HG02623 (cell line): ENCODE data around the gene LNPK.
"Not testable (repeated sequence)": the region's sequence is repeated elsewhere in the genome, so short reads cannot be mapped to it uniquely, and the experiment has no call there.

ENCODE experiments used
- ATAC-seq: cut with Tn5 transposase; IDR thresholded peaks from one replicate; pipeline ENCODE4 v1.9.1; 2021; ENCODE audit warnings: moderate library complexity; ENCODE audit not compliant: unreplicated experiment

LNPK gene

GRCh38 chr2:176001916-176002687, at the start of gene LNPK:
TSS of gene LNPK (minus strand) at chr2:176002267. CDS start at chr2:175995584, 6,683 bp downstream.
- ATAC-seq: peak; percentile 91

GRCh38 chr2:176039375-176039774, 37.3 kb upstream of the LNPK start:
- no peak for ATAC-seq

- no peak for ATAC-seq
Observed at GRCh38 chr2:176038694-176039093, 36.6 kb upstream of the LNPK start.

DNA sequence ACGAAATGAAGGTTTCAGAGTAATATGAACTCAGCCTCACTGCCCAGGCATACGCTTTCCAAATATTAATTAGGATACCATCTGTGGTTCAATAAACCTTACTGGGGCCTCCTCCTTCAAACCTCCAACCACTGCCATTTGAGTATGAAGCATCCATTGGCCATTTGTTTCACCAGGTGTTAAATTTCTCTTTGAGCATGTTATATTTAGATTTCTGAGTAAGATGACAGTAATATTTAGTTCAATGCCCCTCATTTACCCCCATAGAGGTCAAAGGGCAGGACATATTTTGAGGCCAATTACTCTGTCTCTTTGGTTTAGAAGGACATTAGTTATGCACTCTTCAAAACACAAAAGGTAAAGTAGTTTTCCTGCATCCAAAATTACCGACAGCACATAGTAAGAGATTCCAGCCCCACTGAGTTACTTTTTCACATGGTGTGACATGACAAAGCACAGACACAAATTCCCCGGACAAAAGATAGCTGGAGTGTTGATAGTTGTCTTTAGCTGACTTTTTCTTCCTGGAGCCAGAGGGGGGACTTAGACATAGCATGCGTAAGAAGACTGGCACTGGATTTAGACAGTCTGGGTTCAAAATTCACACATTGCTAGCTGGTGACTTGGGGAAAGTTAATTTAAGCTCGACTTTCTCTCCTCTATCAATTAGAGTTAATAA, 33.1 kb upstream of the LNPK start:
- no peak for ATAC-seq

GRCh38 chr2:176027806-176028205, 25.7 kb upstream of the LNPK start:
- ATAC-seq: no peak

DNA sequence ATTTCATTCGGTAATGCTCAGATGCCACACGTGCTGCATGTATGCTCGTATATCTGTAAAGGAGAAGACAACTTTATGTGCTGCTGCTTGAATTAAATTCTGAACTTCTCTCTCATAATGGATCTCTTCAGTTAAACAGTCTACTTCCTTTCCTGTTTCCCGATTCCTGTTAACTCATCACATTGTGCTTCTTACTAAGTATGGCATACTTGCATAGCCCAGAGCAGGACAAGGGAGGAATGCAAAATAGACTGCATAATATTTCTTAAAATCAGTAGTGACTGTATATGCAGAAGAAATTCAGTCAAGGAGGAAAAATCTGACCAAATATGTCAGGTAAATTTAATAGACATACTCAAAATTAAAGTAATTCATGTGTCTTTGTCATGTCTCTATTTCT, 23.9 kb upstream of the LNPK start:
- no peak for ATAC-seq

GRCh38 chr2:176024083-176024482, 22.0 kb upstream of the LNPK start:
- no peak for ATAC-seq

DNA sequence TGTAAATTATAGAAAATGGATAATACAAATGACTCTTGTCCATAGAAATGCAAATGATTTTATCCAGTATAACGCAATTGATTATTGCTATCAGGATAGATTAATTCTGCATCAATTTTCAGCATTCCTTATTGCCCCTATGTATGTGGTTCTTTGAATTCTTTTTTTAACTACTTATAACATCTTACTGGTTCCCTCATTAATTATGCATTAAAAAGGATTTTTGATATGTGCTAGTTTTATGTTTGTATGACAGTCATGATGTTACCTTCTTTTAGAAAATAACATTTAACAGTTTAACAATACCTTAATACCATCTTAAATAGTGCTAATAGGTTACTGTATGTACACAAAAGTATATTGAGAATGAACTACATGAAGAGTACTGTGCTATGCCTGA, 20.0 kb upstream of the LNPK start:
- ATAC-seq: no peak

GRCh38 chr2:176020400-176020799, 18.3 kb upstream of the LNPK start:
- no peak for ATAC-seq

DNA sequence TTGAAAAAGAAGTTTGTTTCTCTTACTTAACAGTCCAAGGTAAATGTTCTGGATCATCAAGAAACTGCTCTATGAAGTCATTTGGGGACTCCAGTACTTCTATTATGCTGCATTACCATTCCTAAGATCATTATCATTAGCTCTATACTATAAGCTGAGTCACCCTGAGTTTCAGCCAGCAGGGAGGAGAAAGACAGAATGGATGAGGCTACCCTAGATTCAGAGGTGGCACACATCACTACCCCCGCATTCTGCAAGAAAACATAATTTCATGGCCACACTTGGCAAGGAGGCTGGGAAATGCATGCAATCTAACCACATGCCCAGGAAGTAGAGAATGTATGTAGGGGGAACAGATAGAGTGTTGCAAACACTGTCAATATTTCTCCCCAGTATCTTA, 16.6 kb upstream of the LNPK start:
- no peak for ATAC-seq

DNA sequence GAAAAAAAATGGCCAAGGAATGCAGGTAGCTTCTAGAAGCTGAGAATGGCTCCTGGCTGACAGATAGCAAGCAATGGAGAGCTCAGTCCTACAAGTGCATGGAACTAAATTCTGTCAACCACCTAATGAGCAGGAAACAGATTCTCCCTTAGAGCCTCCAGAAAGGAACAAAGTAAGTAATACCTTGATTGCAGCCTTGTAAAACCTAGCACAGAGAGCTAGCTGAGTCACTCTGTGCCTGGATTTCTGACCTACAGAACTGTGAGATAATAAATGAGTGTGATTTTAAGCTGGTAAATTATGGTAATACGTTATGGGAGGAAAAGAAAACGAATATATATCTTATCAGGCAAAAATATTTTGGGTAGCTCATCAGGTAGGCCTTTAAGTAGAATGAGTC, 7.4 kb upstream of the LNPK start:
- no peak for ATAC-seq

- ATAC-seq: no peak
Observed at GRCh38 chr2:176004934-176005333, 2.9 kb upstream of the LNPK start.

DNA sequence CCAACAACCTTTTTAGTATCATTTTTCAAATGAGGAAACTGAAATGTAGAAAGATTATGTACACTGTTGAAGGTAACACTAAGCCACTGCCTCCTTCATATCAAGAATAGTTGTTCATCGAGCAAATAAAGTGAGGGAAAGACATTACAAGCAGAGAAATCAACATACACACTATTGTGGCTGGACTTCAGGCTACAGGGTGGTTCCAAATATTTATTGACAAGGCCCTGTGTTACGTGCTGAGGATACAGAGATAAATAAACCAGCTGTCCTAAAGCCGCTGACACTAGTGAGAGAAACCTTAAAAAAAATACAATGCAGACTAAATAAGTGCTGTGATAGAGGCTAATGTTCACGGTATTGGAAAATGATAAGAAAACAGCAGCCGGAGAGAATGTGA, 1.9 kb upstream of the LNPK start:
- ATAC-seq: no peak

- no peak for ATAC-seq
Observed at GRCh38 chr2:176002688-176003210, 682 bp upstream of the LNPK start.

DNA sequence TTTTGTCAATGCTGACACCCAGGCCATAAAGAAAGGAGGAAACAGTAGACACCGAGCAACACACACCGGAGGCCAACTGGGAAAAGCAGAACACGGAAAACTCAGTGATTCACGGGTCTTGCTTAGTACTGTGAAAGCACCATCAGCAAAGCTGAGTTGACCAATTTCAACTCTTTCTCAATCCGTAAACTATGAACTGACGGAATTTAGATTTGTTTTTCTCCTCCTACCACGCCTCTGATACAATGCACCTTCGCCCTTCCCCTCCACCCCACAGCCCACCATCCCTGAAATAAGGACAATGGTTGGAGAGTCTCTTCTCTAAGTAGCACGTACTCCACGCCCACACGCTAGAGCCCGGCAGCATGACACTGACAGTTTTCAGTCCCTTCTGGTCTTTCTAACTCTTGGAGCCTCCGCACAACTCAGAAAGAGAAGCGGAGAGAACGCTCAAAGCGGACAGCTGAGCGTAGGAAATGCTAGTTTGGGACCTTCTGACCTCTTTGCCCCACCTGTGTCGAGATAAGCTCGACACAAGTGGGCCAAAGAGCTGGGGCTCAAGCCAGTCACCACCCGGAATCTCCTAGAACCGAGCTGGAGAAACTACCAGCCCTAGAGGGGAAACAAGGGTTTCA, 669 bp downstream of the LNPK start:
- peak; percentile 47 for ATAC-seq

DNA sequence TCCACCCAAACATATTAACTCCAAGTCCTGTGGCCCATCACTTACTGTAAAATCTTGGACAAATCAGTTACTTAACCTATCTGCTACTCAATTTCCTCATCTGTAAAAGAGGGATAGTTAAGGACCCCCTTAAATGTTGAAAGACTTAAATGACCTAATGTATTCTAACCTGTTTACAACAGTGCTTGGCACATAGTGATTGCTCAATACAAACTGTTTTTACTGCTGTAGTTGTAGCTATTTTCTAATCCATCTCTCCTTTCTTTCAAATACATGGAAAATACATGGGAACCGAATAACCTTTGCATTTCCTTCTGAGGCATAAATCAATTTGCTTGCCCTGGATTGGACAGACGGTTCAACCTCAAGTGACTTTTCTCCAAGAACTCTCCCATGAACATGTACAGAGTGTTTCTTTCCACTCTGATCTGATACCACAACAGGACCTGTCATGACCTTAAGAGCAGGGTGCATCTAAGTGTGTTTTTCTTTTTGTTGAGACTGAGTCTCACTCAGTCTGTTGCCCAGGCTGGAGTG, 2.7 kb downstream of the LNPK start:
- ATAC-seq: no peak

- no peak for ATAC-seq
Observed at GRCh38 chr2:175990099-175990498, 12.0 kb downstream of the LNPK start.

GRCh38 chr2:175987126-175987525, 14.9 kb downstream of the LNPK start:
- not testable (repeated sequence) for ATAC-seq

DNA sequence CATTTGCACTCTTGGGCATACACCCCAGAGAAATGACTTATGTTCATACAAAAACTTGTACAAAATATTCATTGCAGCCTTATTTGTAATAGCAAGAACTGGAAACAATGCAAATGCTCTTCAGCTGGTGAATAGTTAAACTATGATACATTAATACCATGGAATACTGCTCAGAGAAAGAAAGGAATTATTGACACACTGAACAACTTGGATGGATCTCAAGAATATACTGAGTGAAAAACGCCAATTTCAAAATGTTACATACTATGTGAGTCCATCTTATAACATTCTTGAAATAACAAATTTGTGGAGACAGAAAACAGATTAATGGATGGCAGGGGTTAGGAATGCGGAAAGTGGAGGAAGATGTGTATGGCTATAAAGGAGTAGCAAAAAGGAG, 17.2 kb downstream of the LNPK start:
- ATAC-seq: no peak

DNA sequence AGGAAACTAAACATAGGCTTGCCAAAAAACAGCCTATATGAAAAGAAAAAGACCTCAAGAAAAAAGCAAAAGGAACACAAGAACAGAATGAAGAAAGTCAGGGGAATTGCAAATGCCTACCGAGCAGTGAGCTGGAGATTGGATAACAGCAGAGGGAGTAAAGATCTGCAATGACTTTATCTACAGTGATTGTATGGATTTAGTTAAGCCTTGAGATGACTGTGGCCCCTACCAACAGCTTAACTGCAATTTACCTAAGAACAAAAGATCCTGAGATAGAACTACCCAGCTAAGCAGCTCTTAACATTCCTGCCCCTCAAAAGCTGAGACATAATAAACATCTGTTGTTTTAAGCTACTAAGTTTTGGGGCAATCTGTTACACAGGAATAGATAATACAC, 20.5 kb downstream of the LNPK start:
- ATAC-seq: no peak

GRCh38 chr2:175976391-175977157, 25.5 kb downstream of the LNPK start:
- no peak for ATAC-seq
